Lower lobe of right lung (tissue), 2 donors: ENCODE results near the gene TIMD4. TPM values are rescaled to one million over a fixed set of nuclear protein-coding genes. Genes with fewer than 3 reads are reported as not detected.
"Not testable (repeated sequence)": the region's sequence is repeated elsewhere in the genome, so short reads cannot be mapped to it uniquely, and the experiment has no call there.

Experiments
- ATAC-seq, 2 donors: fragments of 200-7000 bp; cut with Tn5 transposase; one replicate each; pipeline ENCODE4 v1.9.1; 2020 to 2022; ENCODE audit warnings: mild to moderate bottlenecking in 2 of 2, moderate library complexity in 2 of 2
- DNase-seq: peaks from one replicate; pipeline ENCODE4 v3.0.0-alpha.2; 2020
- H3K27ac ChIP-seq: fragments of 200-600 bp; one replicate; pipeline ENCODE4 v1.8.0; 2022
- H3K27me3 ChIP-seq: fragments of 200-600 bp; one replicate; pipeline ENCODE4 v1.8.0; 2022; ENCODE audit warnings: low read depth
- H3K36me3 ChIP-seq: fragments of 200-600 bp; one replicate; pipeline ENCODE4 v1.8.0; 2022; ENCODE audit warnings: mild to moderate bottlenecking
- H3K4me1 ChIP-seq: fragments of 200-600 bp; one replicate; pipeline ENCODE4 v1.8.0; 2022
- H3K4me3 ChIP-seq: fragments of 200-600 bp; one replicate; pipeline ENCODE4 v1.8.0; 2022; ENCODE audit warnings: mild to moderate bottlenecking
- H3K9me3 ChIP-seq: fragments of 200-600 bp; one replicate; pipeline ENCODE4 v1.8.0; 2022
- intact Hi-C: fragments of 100-400 bp; cut with DNase I; formaldehyde crosslinking; loops from one replicate; pipeline ENCODE4 v1.11.0; 2022
- total RNA-seq: library from RNA; stranded (reverse); fragmentation: NEBNext Ultra II Directional; extraction: Animal tissue kit (Norgen Biotek cat#: 25700); gene quantifications from one replicate; pipeline ENCODE4 v1.2.1, GENCODE V29; 2021
- TF ChIP-seq, protein P1 (sequence below): fragments of 200-600 bp; IDR thresholded peaks from one replicate; pipeline ENCODE4 v1.8.0; 2022; ENCODE audit warnings: antibody characterized with exemption, mild to moderate bottlenecking
- donor health status: DM: no; HTN: yes; CAD: no; lungs with severe emphysema.

TIMD4 gene
- total RNA-seq, 1 donor from 2014 or later, result not detected

DNA sequence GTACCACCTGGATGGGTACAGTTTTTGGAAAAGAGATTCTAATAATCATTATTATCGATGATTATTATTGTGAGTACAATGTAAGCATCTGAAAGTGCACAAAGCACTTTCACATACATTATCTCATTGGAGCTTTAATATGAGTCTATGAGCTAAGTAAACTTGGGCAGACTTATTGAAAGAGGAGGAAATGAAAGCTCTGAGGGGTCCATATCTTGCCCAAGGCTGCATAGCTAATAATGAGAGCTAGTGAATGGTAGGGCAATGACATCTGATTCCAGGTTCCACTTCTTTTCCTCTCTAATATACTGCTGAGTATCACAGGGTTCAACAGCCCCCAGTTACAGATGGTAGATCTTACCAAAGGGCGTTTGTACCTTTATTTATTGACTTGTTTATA, 26.1 kb downstream of the TIMD4 start:
- no peak overlapping the region for H3K27ac ChIP-seq
- H3K4me1 ChIP-seq, result no peaks in the 10 kb centered on the region
- H3K36me3 ChIP-seq, result no peaks in the 10 kb centered on the region
- TF ChIP-seq, protein P1, sequence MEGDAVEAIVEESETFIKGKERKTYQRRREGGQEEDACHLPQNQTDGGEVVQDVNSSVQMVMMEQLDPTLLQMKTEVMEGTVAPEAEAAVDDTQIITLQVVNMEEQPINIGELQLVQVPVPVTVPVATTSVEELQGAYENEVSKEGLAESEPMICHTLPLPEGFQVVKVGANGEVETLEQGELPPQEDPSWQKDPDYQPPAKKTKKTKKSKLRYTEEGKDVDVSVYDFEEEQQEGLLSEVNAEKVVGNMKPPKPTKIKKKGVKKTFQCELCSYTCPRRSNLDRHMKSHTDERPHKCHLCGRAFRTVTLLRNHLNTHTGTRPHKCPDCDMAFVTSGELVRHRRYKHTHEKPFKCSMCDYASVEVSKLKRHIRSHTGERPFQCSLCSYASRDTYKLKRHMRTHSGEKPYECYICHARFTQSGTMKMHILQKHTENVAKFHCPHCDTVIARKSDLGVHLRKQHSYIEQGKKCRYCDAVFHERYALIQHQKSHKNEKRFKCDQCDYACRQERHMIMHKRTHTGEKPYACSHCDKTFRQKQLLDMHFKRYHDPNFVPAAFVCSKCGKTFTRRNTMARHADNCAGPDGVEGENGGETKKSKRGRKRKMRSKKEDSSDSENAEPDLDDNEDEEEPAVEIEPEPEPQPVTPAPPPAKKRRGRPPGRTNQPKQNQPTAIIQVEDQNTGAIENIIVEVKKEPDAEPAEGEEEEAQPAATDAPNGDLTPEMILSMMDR, result no peak
- no peak overlapping the region for H3K4me3 ChIP-seq
- no peaks in the 10 kb centered on the region for H3K27me3 ChIP-seq
- H3K9me3 ChIP-seq, result no peaks in the 10 kb centered on the region
- intact Hi-C loops, result no loop called here
- ATAC-seq, result no peak
- DNase-seq, result no peak

DNA sequence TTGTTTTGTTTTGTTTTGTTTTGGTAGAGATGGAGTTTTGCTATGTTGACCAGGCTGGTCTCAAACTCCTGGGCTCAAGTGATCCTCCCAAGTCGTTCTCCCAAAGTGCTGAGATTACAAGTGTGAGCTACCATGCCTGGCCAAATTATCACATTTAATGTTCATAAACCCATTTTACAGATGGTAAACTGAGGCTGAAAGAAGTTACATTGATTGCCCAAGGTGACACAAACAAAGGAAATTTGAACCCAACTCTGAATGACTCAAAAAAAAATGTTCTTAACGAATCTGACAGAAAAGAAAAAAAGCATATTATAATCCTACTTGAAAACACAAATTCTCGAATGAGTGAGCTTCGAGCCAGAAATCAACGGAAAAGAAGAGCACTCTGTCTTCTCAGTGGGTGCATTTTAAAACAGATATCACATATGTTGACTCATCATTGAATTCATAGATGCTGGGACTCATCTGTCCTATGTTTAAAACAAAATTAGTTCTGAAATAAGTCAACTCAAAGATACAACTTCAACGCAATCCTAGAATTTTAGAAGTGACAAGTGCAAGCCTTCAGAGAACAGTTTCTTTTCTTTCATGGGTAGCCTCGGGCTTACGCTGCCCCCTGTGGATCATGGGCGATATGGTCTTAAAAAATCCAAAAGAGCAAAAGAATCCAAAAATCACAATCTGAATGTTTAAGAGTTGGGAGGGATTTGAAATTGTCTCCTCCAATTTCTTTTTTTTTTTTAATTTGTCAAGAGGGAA, 28.4 kb downstream of the TIMD4 start:
- DNase-seq (no peak), ATAC-seq (no peak)
- Histone ChIP-seq H3K27ac (no peak overlapping the region), H3K9me3 (no peaks in the 10 kb centered on the region), H3K27me3 (no peaks in the 10 kb centered on the region), H3K36me3 (no peaks in the 10 kb centered on the region), H3K4me1 (no peaks in the 10 kb centered on the region), H3K4me3 (no peak overlapping the region)
- intact Hi-C loops, result no loop called here
- TF ChIP-seq, protein P1, result peak; percentile 51

DNA sequence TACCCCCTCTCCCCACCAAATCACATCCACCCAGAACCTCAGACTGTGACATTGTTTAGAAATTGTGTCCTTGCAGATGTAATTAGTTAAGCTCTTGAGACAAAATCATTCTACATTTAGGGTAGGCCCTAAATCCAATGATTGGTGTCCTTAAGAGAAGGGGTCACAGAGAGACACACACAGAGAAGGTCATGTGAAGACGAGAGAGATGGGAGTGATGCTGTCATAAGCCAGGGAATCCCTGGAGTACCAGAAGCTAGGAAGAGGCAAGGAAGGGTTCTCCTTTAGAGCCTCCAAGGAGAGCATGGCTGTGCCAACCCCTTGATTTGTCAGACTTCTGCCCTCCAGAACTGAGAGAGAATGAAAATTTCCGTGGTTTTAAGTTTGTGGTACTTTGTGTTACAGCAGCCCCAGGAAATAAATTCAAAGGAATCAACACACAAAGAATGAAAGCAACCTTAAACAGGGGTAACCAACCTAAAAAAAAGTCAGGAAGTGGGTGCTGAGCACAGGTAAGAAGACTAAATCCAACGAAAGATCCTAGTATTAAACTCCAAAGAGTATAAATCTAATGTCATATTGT, 33.6 kb downstream of the TIMD4 start:
- Histone ChIP-seq H3K36me3 (no peaks in the 10 kb centered on the region), H3K27ac (no peak overlapping the region), H3K4me1 (no peaks in the 10 kb centered on the region), H3K9me3 (no peaks in the 10 kb centered on the region), H3K27me3 (no peaks in the 10 kb centered on the region), H3K4me3 (no peak overlapping the region)
- TF ChIP-seq, protein P1, result no peak
- intact Hi-C loops, result no loop called here
- DNase-seq (no peak), ATAC-seq (no peak)

DNA sequence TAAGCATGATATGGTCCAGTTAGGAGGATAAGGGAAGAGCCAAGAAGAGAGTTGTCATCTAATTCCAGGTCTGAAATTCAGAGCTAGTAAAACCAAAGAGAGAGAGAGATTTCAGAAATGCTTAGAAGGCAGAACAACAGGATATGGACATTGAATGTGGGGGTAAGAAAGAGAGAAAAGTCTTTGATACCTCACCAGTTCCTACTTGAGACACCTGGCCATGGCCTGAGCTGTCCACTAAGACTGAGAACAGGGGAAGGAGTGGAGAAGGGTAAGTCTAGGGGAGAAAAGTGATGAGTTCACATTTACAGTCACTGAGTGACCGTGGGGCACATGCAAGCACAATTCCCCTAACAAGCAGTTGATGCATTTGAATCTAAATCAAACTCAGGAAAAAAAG, 35.5 kb downstream of the TIMD4 start:
- TF ChIP-seq, protein P1, result no peak
- intact Hi-C loops, result no loop called here

DNA sequence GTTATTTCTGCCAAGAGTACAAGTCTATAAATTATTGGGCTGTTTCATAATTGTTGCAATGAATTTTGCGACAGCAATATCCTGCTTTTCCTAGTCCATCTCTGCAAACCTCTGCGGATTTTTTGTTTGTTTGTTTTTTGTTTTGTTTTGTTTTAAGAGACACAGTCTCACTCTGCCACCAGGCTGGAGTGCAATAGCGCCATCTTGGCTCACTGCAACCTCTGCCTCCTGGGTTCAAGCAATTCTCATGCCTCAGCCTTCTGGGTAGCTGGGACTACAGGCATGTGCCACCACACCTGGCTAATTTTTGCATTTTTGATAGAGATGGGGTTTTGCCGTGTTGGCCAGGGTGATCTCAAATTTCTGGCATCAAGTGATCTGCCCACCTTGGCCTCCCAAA, 37.3 kb downstream of the TIMD4 start:
- intact Hi-C loops, H3K9me3 ChIP-seq, H3K27ac ChIP-seq, H3K36me3 ChIP-seq, DNase-seq, H3K27me3 ChIP-seq, ATAC-seq, H3K4me3 ChIP-seq, H3K4me1 ChIP-seq: not testable (repeated sequence)

More for the DNA sequence above, 35.5 kb downstream of the TIMD4 start:
- Histone ChIP-seq H3K9me3 (no peaks in the 10 kb centered on the region), H3K27me3 (no peaks in the 10 kb centered on the region), H3K36me3 (no peaks in the 10 kb centered on the region), H3K4me3 (no peak overlapping the region), H3K27ac (no peak overlapping the region), H3K4me1 (no peaks in the 10 kb centered on the region)
- DNase-seq, result no peak
- ATAC-seq, result no peak

DNA sequence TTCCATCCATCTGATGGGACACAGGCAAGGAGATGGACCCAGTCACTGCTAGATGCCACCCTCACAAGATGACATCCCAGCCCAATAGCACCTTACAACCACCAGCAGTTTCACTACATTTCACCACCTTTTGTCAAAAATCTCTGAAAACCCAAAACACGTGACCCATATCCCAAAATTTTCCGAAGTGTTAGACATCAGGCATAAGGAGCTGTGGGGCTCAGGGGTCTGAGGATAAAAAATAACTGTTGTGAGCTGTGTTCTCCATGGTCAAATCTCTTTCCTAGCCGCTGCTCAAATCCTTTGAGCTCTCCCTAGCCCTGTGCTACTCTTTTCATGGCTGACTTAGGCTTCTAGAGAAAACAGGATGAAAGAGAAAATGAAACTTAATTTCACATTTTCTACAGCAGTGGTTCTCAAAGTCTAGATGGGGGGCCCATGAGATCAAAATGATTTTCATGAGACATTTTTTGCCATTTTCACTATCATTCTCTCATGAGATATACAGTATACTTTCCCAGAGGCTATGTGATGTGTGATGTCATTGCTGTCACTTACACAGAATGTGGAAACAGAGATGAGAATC, 40.7 kb downstream of the TIMD4 start:
- no peak for DNase-seq
- Histone ChIP-seq H3K4me3 (no peak overlapping the region), H3K4me1 (no peaks in the 10 kb centered on the region), H3K9me3 (no peaks in the 10 kb centered on the region), H3K27me3 (no peaks in the 10 kb centered on the region), H3K36me3 (no peaks in the 10 kb centered on the region), H3K27ac (no peak overlapping the region)
- TF ChIP-seq, protein P1, result no peak
- intact Hi-C loops, result no loop called here
- no peak for ATAC-seq
